ENCODE results near the gene CELF5. TPM values are rescaled to one million over a fixed set of nuclear protein-coding genes. Genes with fewer than 3 reads are reported as not detected.

Gene CELF5
- total and polyA plus RNA-seq, 10 donors: 0.05 to 0.19 (median 0.10) TPM; not detected in 7

- peaks cover 0 to 2% (median 0%) of the 10 kb centered on the region in 7 donors for H3K27me3 ChIP-seq (replicated peaks in 1 of 7)
- peak overlapping the region in 7 of 8 donors; percentile 4 to 62 (median 27) for H3K4me3 ChIP-seq
- TF ChIP-seq POLR2AphosphoS5 (IDR thresholded peaks at IDR 0.05): peak; percentile 21 to 57 (median 39)
- TF ChIP-seq POLR2A (IDR thresholded peaks at IDR 0.05): no peak
- TF ChIP-seq CTCF (IDR thresholded peaks at IDR 0.05 in 8 of 11, conservative IDR thresholded peaks at IDR 0.05 in 3 of 11): peak in 4 of 11 experiments; percentile 6 to 41 (median 20)
- peak overlapping the region in 6 of 8 donors; percentile 65 to 79 (median 73) for H3K27ac ChIP-seq
- peak; percentile 80 for DNase-seq
- H3K4me1 ChIP-seq: peaks cover under 1 to 40% (median 25%) of the 10 kb centered on the region in 6 donors
- 16 to 52% (median 31%) methylated on average over 12 to 26 of the region's 26 CpGs for whole genome bisulfite sequencing, 5 donors
- intact Hi-C loops (cut with DNase I; ENCODE audit: low total_unique reads): no loop called here
- H3K36me3 ChIP-seq: no peaks in the 10 kb centered on the region
- H3K9me3 ChIP-seq: no peaks in the 10 kb centered on the region
Measured at GRCh38 chr19:3343619-3344502, 119.4 kb downstream of the CELF5 start.

- Histone ChIP-seq H3K9me3 (no peaks in the 10 kb centered on the region), H3K4me1 (peaks cover 0 to 38% (median 24%) of the 10 kb centered on the region in 6 donors), H3K36me3 (no peaks in the 10 kb centered on the region), H3K27me3 (replicated peaks in 1 of 7) (no peaks in the 10 kb centered on the region), H3K4me3 (no peak overlapping the region), H3K27ac (peak overlapping the region in 3 of 8 donors; percentile 70 to 78 (median 74))
- no peak for TF ChIP-seq POLR2AphosphoS5 (IDR thresholded peaks at IDR 0.05)
- TF ChIP-seq CTCF (IDR thresholded peaks at IDR 0.05 in 8 of 11, conservative IDR thresholded peaks at IDR 0.05 in 3 of 11): no peak
- no peak for TF ChIP-seq POLR2A (IDR thresholded peaks at IDR 0.05)
- intact Hi-C loops (cut with DNase I; ENCODE audit: low total_unique reads): no loop called here
- DNase-seq: no peak
- WGBS, 5 donors: 91 to 93% (median 92%) methylated on average over 24 to 25 of the region's 25 CpGs
Measured at GRCh38 chr19:3344608-3345598, 120.4 kb downstream of the CELF5 start.

GRCh38 chr19:3345850-3346460, 121.5 kb downstream of the CELF5 start:
- H3K4me1 ChIP-seq: peaks cover 0 to 38% (median 24%) of the 10 kb centered on the region in 6 donors
- no peaks in the 10 kb centered on the region for H3K27me3 ChIP-seq (replicated peaks in 1 of 7)
- no peaks in the 10 kb centered on the region for H3K36me3 ChIP-seq
- intact Hi-C loops (cut with DNase I; ENCODE audit: low total_unique reads): no loop called here
- H3K4me3 ChIP-seq: no peak overlapping the region
- H3K27ac ChIP-seq: peak overlapping the region in 6 of 8 donors; percentile 55 to 68 (median 62)
- no peak for DNase-seq
- WGBS, 5 donors: 56 to 83% (median 70%) methylated on average over 14 to 15 of the region's 15 CpGs
- H3K9me3 ChIP-seq: no peaks in the 10 kb centered on the region
- TF ChIP-seq CTCF (IDR thresholded peaks at IDR 0.05 in 8 of 11, conservative IDR thresholded peaks at IDR 0.05 in 3 of 11): no peak
- TF ChIP-seq POLR2AphosphoS5 (IDR thresholded peaks at IDR 0.05): no peak
- TF ChIP-seq POLR2A (IDR thresholded peaks at IDR 0.05): no peak

Other genes with a start within 250 kb of the CELF5 start
- 1 to 10 TPM in 5 of 7 donors, under 1 TPM in 2; 0.60 to 4.1 (median 1.4) TPM for gene TLE6, start 247.1 kb upstream of the CELF5 start, total RNA-seq
- gene TLE6, start 247.1 kb upstream of the CELF5 start, polyA plus RNA-seq: 1 to 10 TPM; 1.9 to 2.7 (median 2.2) TPM
- gene TLE2, start 195.4 kb upstream of the CELF5 start, total RNA-seq: 10 to 100 TPM; 31.7 to 88.0 (median 40.2) TPM
- gene TLE2, start 195.4 kb upstream of the CELF5 start, polyA plus RNA-seq: 10 to 100 TPM; 12.0 to 46.7 (median 22.8) TPM
- 100 to 1,000 TPM; 325 to 569 (median 425) TPM for gene TLE5, start 162.2 kb upstream of the CELF5 start, total RNA-seq
- gene TLE5, start 162.2 kb upstream of the CELF5 start, polyA plus RNA-seq: 100 to 1,000 TPM; 428 to 618 (median 514) TPM
- gene GNA11, start 130.3 kb upstream of the CELF5 start, total RNA-seq: 10 to 100 TPM; 22.6 to 41.5 (median 33.4) TPM
- 10 to 100 TPM in 1 of 3 donors, 1 to 10 TPM in 2; 5.1 to 22.7 (median 6.1) TPM for gene GNA11, start 130.3 kb upstream of the CELF5 start, polyA plus RNA-seq
- gene GNA15, start 88.6 kb upstream of the CELF5 start, total RNA-seq: 10 to 100 TPM in 6 of 7 donors, 1 to 10 TPM in 1; 9.8 to 24.9 (median 12.7) TPM
- gene GNA15, start 88.6 kb upstream of the CELF5 start, polyA plus RNA-seq: 1 to 10 TPM; 3.8 to 7.6 (median 5.2) TPM
- 100 to 1,000 TPM in 2 of 7 donors, 10 to 100 TPM in 5; 46.3 to 171 (median 64.4) TPM for gene S1PR4, start 45.9 kb upstream of the CELF5 start, total RNA-seq
- 10 to 100 TPM; 44.7 to 68.9 (median 59.6) TPM for gene S1PR4, start 45.9 kb upstream of the CELF5 start, polyA plus RNA-seq
- gene NCLN, start 38.7 kb upstream of the CELF5 start, total RNA-seq: 10 to 100 TPM; 37.8 to 59.2 (median 47.1) TPM
- gene NCLN, start 38.7 kb upstream of the CELF5 start, polyA plus RNA-seq: 10 to 100 TPM; 41.4 to 89.5 (median 79.6) TPM
- gene NFIC, start 141.9 kb downstream of the CELF5 start, total RNA-seq: 100 to 1,000 TPM in 2 of 7 donors, 10 to 100 TPM in 5; 65.4 to 125 (median 77.1) TPM
- gene NFIC, start 141.9 kb downstream of the CELF5 start, polyA plus RNA-seq: 10 to 100 TPM in 1 of 3 donors, 1 to 10 TPM in 2; 4.1 to 23.4 (median 4.2) TPM